ENCODE results near the gene PCDHA2. TPM values are rescaled to one million over a fixed set of nuclear protein-coding genes. Genes with fewer than 3 reads are reported as not detected.
"Not testable (repeated sequence)": the region's sequence is repeated elsewhere in the genome, so short reads cannot be mapped to it uniquely, and the experiment has no call there.

The PCDHA2 gene
- total and polyA plus RNA-seq, 2 of the 13 experiments (the other 11 are each of a cell fraction or from before 2014, with no cell fraction given): not detected

DNA sequence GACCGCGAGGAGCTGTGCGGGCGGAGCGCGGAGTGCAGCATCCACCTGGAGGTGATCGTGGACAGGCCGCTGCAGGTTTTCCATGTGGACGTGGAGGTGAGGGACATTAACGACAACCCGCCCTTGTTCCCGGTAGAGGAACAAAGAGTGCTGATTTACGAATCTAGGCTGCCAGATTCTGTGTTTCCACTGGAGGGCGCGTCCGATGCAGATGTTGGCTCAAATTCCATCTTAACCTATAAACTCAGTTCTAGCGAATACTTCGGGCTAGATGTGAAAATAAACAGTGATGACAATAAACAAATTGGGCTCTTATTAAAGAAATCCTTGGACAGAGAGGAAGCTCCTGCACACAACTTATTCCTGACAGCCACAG is 33.7 kb downstream of the PCDHA2 start:
- in situ Hi-C loops (cut with HindIII; ENCODE audit: extremely low pct_ligation_motif_present, low pct_unique_long_range_greater_than_20kb) (no loop called here), intact Hi-C loops (cut with micrococcal nuclease; ENCODE audit: unreplicated experiment) (no loop called here)
- H3K4me1 ChIP-seq (ENCODE audit: insufficient read depth, low read length): no peaks in the 10 kb centered on the region
- no peaks in the 10 kb centered on the region for H3K36me3 ChIP-seq (replicated peaks in 1 of 2; ENCODE audit: control insufficient read depth in 1 of 2, insufficient read depth in 2 of 2, low read length in 2 of 2)
- no peak overlapping the region for H3K4me3 ChIP-seq (replicated peaks in 1 of 3; ENCODE audit: insufficient read depth in 1 of 3, low read depth in 2 of 3, low read length in 3 of 3)
- H3K27me3 ChIP-seq (ENCODE audit: control insufficient read depth in 1 of 2, insufficient read depth in 2 of 2, low read length in 2 of 2): no peaks in the 10 kb centered on the region; a peak in 1 of 5 replicates
- no peaks in the 10 kb centered on the region for H3K79me2 ChIP-seq (ENCODE audit: insufficient read depth, low read length)
- BruUV-seq (replicated peaks): no TSS peak
- H3K4me2 ChIP-seq (ENCODE audit: low read depth, low read length): no peak overlapping the region
- no peaks in the 10 kb centered on the region for H4K20me1 ChIP-seq (ENCODE audit: insufficient read depth, low read length)
- no peaks in the 10 kb centered on the region for H3K9me3 ChIP-seq (ENCODE audit: low read length)
- DNase-seq (ENCODE audit: low spot score) (no peak), ATAC-seq (0 out of 3 replicates have a peak, but pooled peaks have one; percentile 29), FAIRE-seq (no peak)
- POLR2A ChIA-PET: no interaction called here
- H3K9ac ChIP-seq (ENCODE audit: insufficient read depth, low read depth, low read length): no peak overlapping the region
- WGBS (ENCODE audit: low lambda C conversion rate): 55% methylated on average over 17 of the region's 18 CpGs
- CTCF ChIA-PET (ENCODE audit: low intra/inter-chr PET ratio, low total read pairs): no interaction called here
- H2AFZ ChIP-seq (ENCODE audit: low read length): no peak overlapping the region
- no peak overlapping the region for H3K27ac ChIP-seq (ENCODE audit: extremely low read length, insufficient read depth, low read length)
- TF ChIP-seq MAZ (IDR thresholded peaks at IDR 0.05; ENCODE audit: borderline replicate concordance, low read depth, low read length) (no peak), MAZ (CRISPR knock-in tag; IDR thresholded peaks at IDR 0.05; ENCODE audit: low read depth) (no peak), ZNF24 (IDR thresholded peaks at IDR 0.05) (no peak)

DNA sequence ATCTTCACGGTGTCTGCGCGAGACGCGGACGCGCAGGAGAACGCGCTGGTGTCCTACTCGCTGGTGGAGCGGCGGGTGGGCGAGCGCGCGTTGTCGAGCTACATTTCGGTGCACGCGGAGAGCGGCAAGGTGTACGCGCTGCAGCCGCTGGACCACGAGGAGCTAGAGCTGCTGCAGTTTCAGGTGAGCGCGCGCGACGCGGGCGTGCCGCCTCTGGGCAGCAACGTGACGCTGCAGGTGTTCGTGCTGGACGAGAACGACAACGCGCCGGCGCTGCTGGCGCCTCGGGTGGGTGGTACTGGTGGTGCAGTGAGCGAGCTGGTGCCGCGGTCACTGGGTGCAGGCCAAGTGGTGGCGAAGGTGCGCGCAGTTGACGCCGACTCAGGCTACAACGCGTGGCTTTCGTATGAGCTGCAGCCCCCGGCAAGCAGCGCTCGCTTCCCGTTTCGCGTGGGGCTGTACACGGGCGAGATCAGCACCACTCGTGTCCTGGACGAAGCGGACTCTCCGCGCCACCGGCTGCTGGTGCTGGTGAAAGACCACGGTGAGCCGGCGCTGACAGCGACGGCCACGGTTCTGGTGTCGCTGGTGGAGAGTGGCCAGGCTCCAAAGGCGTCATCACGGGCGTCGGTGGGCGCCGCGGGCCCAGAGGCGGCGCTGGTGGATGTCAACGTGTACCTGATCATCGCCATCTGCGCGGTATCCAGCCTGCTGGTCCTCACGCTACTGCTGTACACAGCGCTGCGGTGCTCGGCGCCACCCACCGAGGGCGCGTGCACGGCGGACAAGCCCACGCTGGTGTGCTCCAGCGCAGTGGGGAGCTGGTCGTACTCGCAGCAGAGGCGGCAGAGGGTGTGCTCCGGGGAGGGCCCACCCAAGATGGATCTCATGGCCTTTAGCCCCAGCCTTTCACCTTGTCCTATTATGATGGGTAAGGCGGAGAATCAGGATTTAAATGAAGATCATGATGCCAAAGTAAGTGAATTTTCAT is 35.2 kb downstream of the PCDHA2 start:
- in situ Hi-C loops (cut with HindIII; ENCODE audit: extremely low pct_ligation_motif_present, low pct_unique_long_range_greater_than_20kb); BruUV-seq (replicated peaks); H3K27ac ChIP-seq (ENCODE audit: extremely low read length, insufficient read depth, low read length); DNase-seq (ENCODE audit: low spot score); CTCF ChIA-PET (ENCODE audit: low intra/inter-chr PET ratio, low total read pairs); ATAC-seq; H3K36me3 ChIP-seq (replicated peaks in 1 of 2; ENCODE audit: control insufficient read depth in 1 of 2, insufficient read depth in 2 of 2, low read length in 2 of 2); intact Hi-C loops (cut with micrococcal nuclease; ENCODE audit: unreplicated experiment); FAIRE-seq; H3K27me3 ChIP-seq (ENCODE audit: control insufficient read depth in 1 of 2, insufficient read depth in 2 of 2, low read length in 2 of 2); H3K9ac ChIP-seq (ENCODE audit: insufficient read depth, low read depth, low read length); POLR2A ChIA-PET; H4K20me1 ChIP-seq (ENCODE audit: insufficient read depth, low read length); H3K4me1 ChIP-seq (ENCODE audit: insufficient read depth, low read length); H3K4me3 ChIP-seq (replicated peaks in 1 of 3; ENCODE audit: insufficient read depth in 1 of 3, low read depth in 2 of 3, low read length in 3 of 3); H3K9me3 ChIP-seq (ENCODE audit: low read length); H3K4me2 ChIP-seq (ENCODE audit: low read depth, low read length); H3K79me2 ChIP-seq (ENCODE audit: insufficient read depth, low read length); H2AFZ ChIP-seq (ENCODE audit: low read length): not testable (repeated sequence)
- WGBS (ENCODE audit: low lambda C conversion rate): 92% methylated on average over 90 of the region's 106 CpGs
